Measurements from ENCODE around the gene SRPK3. TPM values are rescaled to one million over a fixed set of nuclear protein-coding genes. Genes with fewer than 3 reads are reported as not detected.

SRPK3 gene
- total RNA-seq, 1 donor from 2014 or later: not detected

DNA sequence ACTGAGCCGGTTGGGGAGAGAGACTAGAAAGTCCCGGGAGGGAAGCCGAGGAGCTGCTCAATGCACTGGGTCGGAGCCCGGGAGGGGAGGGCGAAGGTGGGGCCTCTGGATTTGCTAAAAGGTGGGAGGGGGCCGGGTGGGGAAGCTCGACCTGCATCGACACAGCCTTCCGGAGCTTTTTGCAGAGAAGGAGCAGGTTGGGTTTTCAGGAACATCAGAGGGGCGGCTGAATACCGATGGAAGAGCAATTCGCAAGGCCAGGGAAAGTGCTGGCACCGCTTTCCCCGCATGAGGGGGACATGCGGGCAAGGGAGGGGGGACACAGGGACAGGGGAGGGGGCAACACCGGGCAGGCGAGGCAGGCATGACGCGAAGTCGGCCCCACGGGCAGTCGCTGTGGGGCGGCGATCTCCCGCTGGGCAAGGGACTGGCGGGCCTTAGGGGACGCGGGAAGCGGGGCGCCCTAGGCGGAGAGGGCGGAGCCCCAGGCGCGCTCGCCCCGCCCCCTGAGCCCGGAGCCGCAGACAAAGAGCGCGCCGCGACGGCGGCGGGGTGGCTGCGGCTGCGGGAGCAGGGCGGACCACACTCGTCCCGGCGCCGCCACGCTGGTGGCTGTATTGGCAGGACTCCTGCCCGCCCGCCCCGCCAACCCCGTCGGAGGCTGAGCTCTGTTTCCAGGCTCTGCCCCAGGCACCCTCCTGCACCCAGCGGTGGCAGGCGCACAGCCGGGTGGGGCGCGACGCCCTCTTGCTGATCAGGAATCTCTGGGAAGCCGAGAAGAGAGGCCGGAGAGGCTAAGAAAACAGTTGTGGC is 37.9 kb downstream of the SRPK3 start:
- H3K4me3 Mint-ChIP-seq (ENCODE audit: low read depth): peak overlapping the region; percentile 61
- TF ChIP-seq, protein P1, sequence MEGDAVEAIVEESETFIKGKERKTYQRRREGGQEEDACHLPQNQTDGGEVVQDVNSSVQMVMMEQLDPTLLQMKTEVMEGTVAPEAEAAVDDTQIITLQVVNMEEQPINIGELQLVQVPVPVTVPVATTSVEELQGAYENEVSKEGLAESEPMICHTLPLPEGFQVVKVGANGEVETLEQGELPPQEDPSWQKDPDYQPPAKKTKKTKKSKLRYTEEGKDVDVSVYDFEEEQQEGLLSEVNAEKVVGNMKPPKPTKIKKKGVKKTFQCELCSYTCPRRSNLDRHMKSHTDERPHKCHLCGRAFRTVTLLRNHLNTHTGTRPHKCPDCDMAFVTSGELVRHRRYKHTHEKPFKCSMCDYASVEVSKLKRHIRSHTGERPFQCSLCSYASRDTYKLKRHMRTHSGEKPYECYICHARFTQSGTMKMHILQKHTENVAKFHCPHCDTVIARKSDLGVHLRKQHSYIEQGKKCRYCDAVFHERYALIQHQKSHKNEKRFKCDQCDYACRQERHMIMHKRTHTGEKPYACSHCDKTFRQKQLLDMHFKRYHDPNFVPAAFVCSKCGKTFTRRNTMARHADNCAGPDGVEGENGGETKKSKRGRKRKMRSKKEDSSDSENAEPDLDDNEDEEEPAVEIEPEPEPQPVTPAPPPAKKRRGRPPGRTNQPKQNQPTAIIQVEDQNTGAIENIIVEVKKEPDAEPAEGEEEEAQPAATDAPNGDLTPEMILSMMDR (IDR thresholded peaks at IDR 0.05; ENCODE audit: unreplicated experiment): no peak

GRCh38 chrX:153819384-153820040 is 38.7 kb downstream of the SRPK3 start:
- peaks cover 10% of the 10 kb centered on the region for H3K9me3 Mint-ChIP-seq (ENCODE audit: low read depth)
- H3K27ac Mint-ChIP-seq: no peak overlapping the region
- H3K4me1 Mint-ChIP-seq (ENCODE audit: low read depth): no peaks in the 10 kb centered on the region
- no peak for DNase-seq (ENCODE audit: low spot score, unreplicated experiment)
- H3K36me3 Mint-ChIP-seq (ENCODE audit: insufficient read depth): no peaks in the 10 kb centered on the region
- peaks cover 10% of the 10 kb centered on the region for H3K27me3 Mint-ChIP-seq
- H3K4me3 Mint-ChIP-seq (ENCODE audit: low read depth): peak overlapping the region; percentile 61
- TF ChIP-seq, protein P1 (IDR thresholded peaks at IDR 0.05; ENCODE audit: unreplicated experiment): no peak

More for the DNA sequence above, 37.9 kb downstream of the SRPK3 start:
- no peaks in the 10 kb centered on the region for H3K36me3 Mint-ChIP-seq (ENCODE audit: insufficient read depth)
- peaks cover 11% of the 10 kb centered on the region for H3K9me3 Mint-ChIP-seq (ENCODE audit: low read depth)
- H3K4me1 Mint-ChIP-seq (ENCODE audit: low read depth): no peaks in the 10 kb centered on the region
- peak; percentile 39 for DNase-seq (ENCODE audit: low spot score, unreplicated experiment)
- H3K27me3 Mint-ChIP-seq: peaks cover 8% of the 10 kb centered on the region
- no peak overlapping the region for H3K27ac Mint-ChIP-seq

GRCh38 chrX:153820601-153821000 is 39.8 kb downstream of the SRPK3 start:
- no peak overlapping the region for H3K27ac Mint-ChIP-seq
- H3K36me3 Mint-ChIP-seq (ENCODE audit: insufficient read depth): no peaks in the 10 kb centered on the region
- peaks cover 3% of the 10 kb centered on the region for H3K9me3 Mint-ChIP-seq (ENCODE audit: low read depth)
- DNase-seq (ENCODE audit: low spot score, unreplicated experiment): no peak
- peaks cover 16% of the 10 kb centered on the region for H3K27me3 Mint-ChIP-seq
- H3K4me3 Mint-ChIP-seq (ENCODE audit: low read depth): no peak overlapping the region
- TF ChIP-seq, protein P1 (IDR thresholded peaks at IDR 0.05; ENCODE audit: unreplicated experiment): no peak
- no peaks in the 10 kb centered on the region for H3K4me1 Mint-ChIP-seq (ENCODE audit: low read depth)

- Mint-ChIP-seq H3K4me1 (ENCODE audit: low read depth) (no peaks in the 10 kb centered on the region), H3K27me3 (peaks cover 19% of the 10 kb centered on the region), H3K36me3 (ENCODE audit: insufficient read depth) (no peaks in the 10 kb centered on the region), H3K27ac (no peak overlapping the region), H3K4me3 (ENCODE audit: low read depth) (no peak overlapping the region), H3K9me3 (ENCODE audit: low read depth) (peaks cover 3% of the 10 kb centered on the region)
- DNase-seq (ENCODE audit: low spot score, unreplicated experiment): no peak
- TF ChIP-seq, protein P1 (IDR thresholded peaks at IDR 0.05; ENCODE audit: unreplicated experiment): no peak
These were observed 40.2 kb downstream of the SRPK3 start for GRCh38 chrX:153821066-153821465.

DNA sequence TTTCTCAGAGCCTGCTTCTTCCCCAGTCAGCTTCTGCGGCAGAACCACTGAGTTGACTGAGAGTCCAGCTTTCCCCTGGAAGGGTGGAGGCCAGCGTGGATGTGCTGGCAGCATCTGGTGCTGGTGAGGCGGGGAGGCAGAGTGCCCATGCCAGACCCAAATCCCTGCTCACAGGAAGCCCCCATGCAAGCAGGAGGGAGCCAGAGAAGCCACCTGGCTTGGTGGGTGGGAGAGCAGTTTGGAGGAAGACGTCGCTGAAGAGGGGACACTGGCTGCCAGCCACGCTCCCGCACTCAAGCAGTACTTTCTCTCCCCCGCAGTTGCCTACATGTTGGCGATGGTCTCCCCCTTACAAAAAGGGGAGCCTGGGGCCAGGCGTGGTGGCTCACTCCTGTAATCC is 43.5 kb downstream of the SRPK3 start:
- no peaks in the 10 kb centered on the region for H3K4me1 Mint-ChIP-seq (ENCODE audit: low read depth)
- TF ChIP-seq, protein P1 (IDR thresholded peaks at IDR 0.05; ENCODE audit: unreplicated experiment): no peak
- no peak overlapping the region for H3K4me3 Mint-ChIP-seq (ENCODE audit: low read depth)
- peaks cover 43% of the 10 kb centered on the region for H3K27me3 Mint-ChIP-seq
- H3K36me3 Mint-ChIP-seq (ENCODE audit: insufficient read depth): no peaks in the 10 kb centered on the region
- H3K9me3 Mint-ChIP-seq (ENCODE audit: low read depth): peaks cover 3% of the 10 kb centered on the region
- no peak for DNase-seq (ENCODE audit: low spot score, unreplicated experiment)
- no peak overlapping the region for H3K27ac Mint-ChIP-seq
